IMR-90 (cell line): ENCODE results near the gene CPED1. TPM values are rescaled to one million over a fixed set of nuclear protein-coding genes. Genes with fewer than 3 reads are reported as not detected.

Experiments used
- ATAC-seq: fragments of 200-7000 bp; cut with Tn5 transposase; 2 replicates; pipeline ENCODE4 v1.9.1; 2020; ENCODE audit warnings: low read depth, mild to moderate bottlenecking, moderate library complexity
- BruUV-seq: library from RNA; stranded (reverse); fragments of 400-500 nt; replicated peaks from 2 replicates; lab custom pipeline; 2021; lab: Mats Ljungman, UMichigan
- CTCF ChIA-PET: fragments of 300-600 bp; formaldehyde crosslinking; extraction: SDS; loops from one replicate; lab custom pipeline; 2021; ENCODE audit warnings: antibody characterized with exemption; lab: Yijun Ruan, JAX
- POLR2A ChIA-PET: fragments of 300-600 bp; sonication (Branson Sonifier 250); formaldehyde crosslinking; loops from one replicate; lab custom pipeline; 2022; ENCODE audit warnings: antibody characterized with exemption; ENCODE audit not compliant: unreplicated experiment; lab: Charles Lee
- DNase-seq: peaks from one replicate; pipeline ENCODE4 v3.0.0; 2013
- H2AFZ ChIP-seq: replicated peaks from 2 replicates; pipeline ENCODE3; 2013; ENCODE audit warnings: low read length, mild to moderate bottlenecking; ENCODE audit not compliant: poor library complexity
- H2AK5ac ChIP-seq: 2 replicates; pipeline ENCODE4 v1.6.1; 2013; ENCODE audit warnings: low read depth, low read length, inconsistent platforms
- H2AK9ac ChIP-seq: replicated peaks from 2 replicates; pipeline ENCODE3; 2013; ENCODE audit warnings: mild to moderate bottlenecking, low read depth, low read length, moderate library complexity; ENCODE audit not compliant: poor library complexity
- H2BK120ac ChIP-seq: 2 replicates; pipeline ENCODE4 v1.6.1; 2013; ENCODE audit warnings: low read depth, low read length, inconsistent platforms
- H2BK15ac ChIP-seq: 3 replicates; pipeline ENCODE4 v1.6.1; 2013; ENCODE audit warnings: low read depth, low read length, inconsistent platforms
- H2BK20ac ChIP-seq: 2 replicates; pipeline ENCODE4 v1.6.1; 2013; ENCODE audit warnings: low read depth, mild to moderate bottlenecking, inconsistent platforms, low read length, moderate library complexity
- H2BK5ac ChIP-seq: 2 replicates; pipeline ENCODE4 v1.6.1; 2013; ENCODE audit warnings: mild to moderate bottlenecking, low read depth, low read length, inconsistent platforms; ENCODE audit not compliant: poor library complexity, severe bottlenecking
- H3K14ac ChIP-seq: replicated peaks from 2 replicates; pipeline ENCODE4 v1.6.1; 2013; ENCODE audit warnings: low read depth, low read length, inconsistent platforms
- H3K18ac ChIP-seq: 2 replicates; pipeline ENCODE4 v1.6.1; 2013; ENCODE audit warnings: low read depth, low read length, control low read depth
- H3K23ac ChIP-seq: 2 replicates; pipeline ENCODE4 v1.6.1; 2013; ENCODE audit warnings: low read depth, low read length, inconsistent platforms
- H3K27ac ChIP-seq: 2 replicates; pipeline ENCODE4 v1.5.1; 2013; ENCODE audit warnings: mild to moderate bottlenecking, control low read depth, low read length; ENCODE audit not compliant: insufficient read depth
- H3K27me3 ChIP-seq: 2 replicates; pipeline ENCODE4 v1.6.1; 2013; ENCODE audit warnings: low read length; ENCODE audit not compliant: control insufficient read depth, insufficient read depth
- H3K36me3 ChIP-seq: 2 replicates; pipeline ENCODE4 v1.6.1; 2013; ENCODE audit warnings: low read length, mixed read lengths; ENCODE audit not compliant: control insufficient read depth, insufficient read depth
- H3K4ac ChIP-seq: 2 replicates; pipeline ENCODE4 v1.6.1; 2013; ENCODE audit warnings: low read depth, low read length, inconsistent platforms
- H3K4me1 ChIP-seq: 2 replicates; pipeline ENCODE4 v1.6.1; 2013; ENCODE audit warnings: low read length, mixed read lengths; ENCODE audit not compliant: control insufficient read depth, insufficient read depth
- H3K4me2 ChIP-seq: 2 replicates; pipeline ENCODE4 v1.6.1; 2013; ENCODE audit warnings: low read depth, mild to moderate bottlenecking, control low read depth, low read length, moderate library complexity
- H3K4me3 ChIP-seq: 2 replicates; pipeline ENCODE4 v1.5.1; 2013; ENCODE audit warnings: low read depth, mild to moderate bottlenecking, control low read depth, low read length, moderate library complexity; ENCODE audit not compliant: insufficient read depth
- H3K56ac ChIP-seq: 2 replicates; pipeline ENCODE4 v1.6.1; 2013; ENCODE audit warnings: low read length, inconsistent platforms; ENCODE audit not compliant: insufficient read depth; ENCODE audit errors: extremely low read depth
- H3K79me1 ChIP-seq, 2 experiments: 2 replicates each; pipeline ENCODE4 v1.6.1; 2013; ENCODE audit warnings: low read length in 2 of 2, inconsistent platforms in 1 of 2, low read depth in 1 of 2
- H3K9ac ChIP-seq: 2 replicates; pipeline ENCODE4 v1.6.1; 2013; ENCODE audit warnings: low read depth, low read length, control low read depth
- H3K9me1 ChIP-seq: 2 replicates; pipeline ENCODE4 v1.6.1; 2013; ENCODE audit warnings: low read length, inconsistent platforms; ENCODE audit not compliant: insufficient read depth
- H3K9me3 ChIP-seq: 2 replicates; pipeline ENCODE4 v1.6.1; 2013; ENCODE audit warnings: low read length; ENCODE audit not compliant: control insufficient read depth, insufficient read depth
- H4K20me1 ChIP-seq: 2 replicates; pipeline ENCODE4 v1.6.1; 2013; ENCODE audit warnings: low read length, inconsistent platforms; ENCODE audit not compliant: insufficient read depth
- H4K5ac ChIP-seq: 2 replicates; pipeline ENCODE4 v1.6.1; 2013; ENCODE audit warnings: mild to moderate bottlenecking, low read depth, low read length, control low read depth
- H4K8ac ChIP-seq, 2 experiments: 2 replicates each; pipeline ENCODE4 v1.6.1; 2013; ENCODE audit warnings: low read depth in 2 of 2, low read length in 2 of 2, control low read depth in 1 of 2, inconsistent platforms in 1 of 2
- H4K91ac ChIP-seq: 2 replicates; pipeline ENCODE4 v1.6.1; 2013; ENCODE audit warnings: low read depth, low read length, inconsistent platforms; ENCODE audit not compliant: insufficient read depth
- BHLHE40 ChIP-seq: fragments of 150-350 bp; IDR thresholded peaks from 2 replicates; pipeline ENCODE4 v1.6.1; 2016; ENCODE audit warnings: mild to moderate bottlenecking, low read depth, low read length
- CEBPB ChIP-seq: IDR thresholded peaks from 2 replicates; pipeline ENCODE4 v1.6.1; 2012; ENCODE audit warnings: low read depth, low read length, improper control_type of control experiment
- CHD1 ChIP-seq: IDR thresholded peaks from 2 replicates; pipeline ENCODE4 v1.6.1; 2012; ENCODE audit warnings: low read depth, low read length, improper control_type of control experiment
- FOS ChIP-seq: fragments of 150-350 bp; IDR thresholded peaks from 2 replicates; pipeline ENCODE4 v1.6.1; 2016; ENCODE audit warnings: low read depth, low read length
- NFE2L2 ChIP-seq: fragments of 150-350 bp; IDR thresholded peaks from 2 replicates; pipeline ENCODE4 v1.6.1; 2016; ENCODE audit warnings: low read depth, mild to moderate bottlenecking, low read length
- RAD21 ChIP-seq: IDR thresholded peaks from 2 replicates; pipeline ENCODE4 v1.6.1; 2012; ENCODE audit warnings: low read length, improper control_type of control experiment
- WGBS, 2 experiments: methylation state at CpG; one replicate each; pipeline versions ENCODE4 v1.1.5 to v1.1.7; 2013; ENCODE audit warnings: missing lambda C conversion rate in 2 of 2; ENCODE audit not compliant: insufficient read length in 1 of 2; ENCODE audit errors: extremely low coverage in 2 of 2; 5-methylcytosine and 5-hydroxymethylcytosine counted together
- dilution Hi-C: fragments of 300-500 bp; cut with HindIII; formaldehyde crosslinking; loops from one replicate; pipeline ENCODE4 v1.14.3; 2018; ENCODE audit warnings: low sequenced_read_pairs; ENCODE audit not compliant: unreplicated experiment
- in situ Hi-C: fragments of 300-500 bp; cut with MboI; formaldehyde crosslinking; loops from 3 replicates; pipeline ENCODE4 v1.14.3; 2019; ENCODE audit warnings: low sequenced_read_pairs, inconsistent platforms, mixed read lengths
- intact Hi-C: fragments of 100-400 bp; cut with micrococcal nuclease; formaldehyde crosslinking; loops from 2 replicates; pipeline ENCODE4 v1.10.0; 2022
- polyA plus RNA-seq, 3 experiments: library from polyadenylated mRNA; depleted of rRNA; stranded (reverse); fragments of >200 nt; gene quantifications; 2 replicates each; pipeline ENCODE4 v1.2.3, GENCODE V29; 2012; ENCODE audit warnings: low replicate concordance in 1 of 3
- total RNA-seq: library from RNA; depleted of rRNA; stranded (reverse); fragments of >200 nt; gene quantifications from 2 replicates; pipeline ENCODE4 v1.2.3, GENCODE V29; 2012
- TF ChIP-seq, protein P1 (sequence below): fragments of 150-350 bp; IDR thresholded peaks from 2 replicates; pipeline ENCODE4 v1.6.1; 2017; ENCODE audit warnings: mild to moderate bottlenecking, antibody characterized with exemption, low read length, low read depth
- TF ChIP-seq, protein P2 (sequence below): fragments of 150-350 bp; IDR thresholded peaks from 2 replicates; pipeline ENCODE4 v1.6.1; 2016; ENCODE audit warnings: low read depth, mild to moderate bottlenecking, low read length, moderate library complexity, borderline replicate concordance

Gene CPED1
- total and polyA plus RNA-seq, 2 of the 4 experiments (the other 2 are of a cell fraction) = 31.2 to 96.8 TPM

DNA sequence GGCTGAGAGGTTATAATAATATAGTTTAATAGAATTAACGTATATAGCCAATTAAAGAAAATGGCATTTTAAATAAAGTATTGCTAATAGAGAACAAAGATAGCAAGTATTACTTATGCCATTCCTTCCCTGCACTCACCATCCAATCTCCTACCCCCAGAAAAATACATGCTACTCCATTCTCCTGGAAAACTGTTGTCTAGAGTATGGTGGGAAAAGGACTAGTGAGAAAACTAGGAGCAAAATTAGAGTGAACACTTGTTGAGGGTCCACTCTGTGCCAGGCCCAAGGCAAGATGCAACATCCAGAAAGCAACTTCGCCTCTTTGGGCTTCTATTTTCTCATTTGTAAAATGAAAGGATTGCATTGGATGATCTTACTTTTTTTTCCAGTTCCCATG, 149.1 kb downstream of the CPED1 start:
- intact Hi-C loops = no loop called here

More for the DNA sequence above, 149.1 kb downstream of the CPED1 start:
- Histone ChIP-seq H3K9me1 (peaks cover 3% of the 10 kb centered on the region), H3K4me3 (no peak overlapping the region), H3K4ac (no peak overlapping the region), H3K4me2 (no peak overlapping the region), H2AK5ac (no peak overlapping the region), H4K5ac (no peak overlapping the region), H3K27ac (no peak overlapping the region), H2AK9ac (no peak overlapping the region), H3K27me3 (no peaks in the 10 kb centered on the region), H4K8ac (no peak overlapping the region), H3K4me1 (0 out of 2 replicates have a peak, but pooled peaks cover 1% of the 10 kb centered on the region), H2BK15ac (no peak overlapping the region), H3K79me1 (peaks cover 0 to 2% of the 10 kb centered on the region in 2 experiments; a peak in 1 of 4 replicates), H2BK20ac (no peak overlapping the region), H2BK120ac (no peak overlapping the region), H3K23ac (no peak overlapping the region), H3K9ac (no peak overlapping the region), H4K20me1 (no peaks in the 10 kb centered on the region), H3K14ac (no peak overlapping the region), H3K9me3 (no peaks in the 10 kb centered on the region), H3K36me3 (peaks cover 6% of the 10 kb centered on the region), H2AFZ (no peak overlapping the region), H2BK5ac (no peak overlapping the region), H3K18ac (no peak overlapping the region), H3K56ac (no peak overlapping the region), H4K91ac (no peak overlapping the region)
- TF ChIP-seq BHLHE40 (no peak), RAD21 (no peak), NFE2L2 (no peak), FOS (no peak), CEBPB (no peak), CHD1 (no peak)
- TF ChIP-seq, protein P1, sequence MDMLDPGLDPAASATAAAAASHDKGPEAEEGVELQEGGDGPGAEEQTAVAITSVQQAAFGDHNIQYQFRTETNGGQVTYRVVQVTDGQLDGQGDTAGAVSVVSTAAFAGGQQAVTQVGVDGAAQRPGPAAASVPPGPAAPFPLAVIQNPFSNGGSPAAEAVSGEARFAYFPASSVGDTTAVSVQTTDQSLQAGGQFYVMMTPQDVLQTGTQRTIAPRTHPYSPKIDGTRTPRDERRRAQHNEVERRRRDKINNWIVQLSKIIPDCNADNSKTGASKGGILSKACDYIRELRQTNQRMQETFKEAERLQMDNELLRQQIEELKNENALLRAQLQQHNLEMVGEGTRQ = no peak
- TF ChIP-seq, protein P2, sequence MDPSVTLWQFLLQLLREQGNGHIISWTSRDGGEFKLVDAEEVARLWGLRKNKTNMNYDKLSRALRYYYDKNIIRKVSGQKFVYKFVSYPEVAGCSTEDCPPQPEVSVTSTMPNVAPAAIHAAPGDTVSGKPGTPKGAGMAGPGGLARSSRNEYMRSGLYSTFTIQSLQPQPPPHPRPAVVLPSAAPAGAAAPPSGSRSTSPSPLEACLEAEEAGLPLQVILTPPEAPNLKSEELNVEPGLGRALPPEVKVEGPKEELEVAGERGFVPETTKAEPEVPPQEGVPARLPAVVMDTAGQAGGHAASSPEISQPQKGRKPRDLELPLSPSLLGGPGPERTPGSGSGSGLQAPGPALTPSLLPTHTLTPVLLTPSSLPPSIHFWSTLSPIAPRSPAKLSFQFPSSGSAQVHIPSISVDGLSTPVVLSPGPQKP = no peak
- ATAC-seq (no peak), DNase-seq (no peak)
- in situ Hi-C loops (loop anchor here (25.0 kb wide), 1 partner anchor 200 kb away; the partner anchor contains the start of gene WNT16), dilution Hi-C loops (no loop called here)
- ChIA-PET POLR2A (no interaction called here), CTCF (no interaction called here)
- no TSS peak for BruUV-seq
- no CpG with 5 or more reads among the region's 2 CpGs for WGBS, 2 experiments
